ENCODE measurements around the gene KDM3B.
A peak's percentile ranks its signal among the peaks of the same experiment; 100 is the strongest.
"Not testable (repeated sequence)": the region's sequence is repeated elsewhere in the genome, so short reads cannot be mapped to it uniquely, and the experiment has no call there.

Gene KDM3B

GRCh38 chr5:138352071-138352721 lies at the start of gene KDM3B:
KDM3B (plus strand) TSS chr5:138352685; CDS start chr5:138352796, 111 bp downstream.
- DNase-seq, result peak; percentile 91

GRCh38 chr5:138303372-138303771 lies 49.1 kb upstream of the KDM3B start:
- no peak for DNase-seq

- no peak for DNase-seq
Observed at GRCh38 chr5:138305797-138306196, 46.7 kb upstream of the KDM3B start.

- no peak for DNase-seq
Observed at GRCh38 chr5:138315751-138316278, 36.7 kb upstream of the KDM3B start.

GRCh38 chr5:138316355-138316754 lies 36.1 kb upstream of the KDM3B start:
- DNase-seq, result no peak

- not testable (repeated sequence) for DNase-seq
Observed at GRCh38 chr5:138318211-138318610, 34.3 kb upstream of the KDM3B start.

- DNase-seq, result no peak
Observed at GRCh38 chr5:138330813-138331448, 21.6 kb upstream of the KDM3B start.

GRCh38 chr5:138331449-138332368 lies 20.8 kb upstream of the KDM3B start, which contains the start of gene CDC25C:
CDC25C (minus strand) TSS chr5:138331804; CDS start chr5:138331180, 624 bp downstream.
- peak; percentile 92 for DNase-seq

- DNase-seq, result no peak
Observed at GRCh38 chr5:138334867-138335447, 17.5 kb upstream of the KDM3B start.

- no peak for DNase-seq
Observed at GRCh38 chr5:138336952-138337684, 15.4 kb upstream of the KDM3B start.

- DNase-seq, result peak; percentile 94
Observed at GRCh38 chr5:138337685-138338410, 14.6 kb upstream of the KDM3B start, which contains the start of gene FAM53C. FAM53C (plus strand) TSS chr5:138338266; CDS start chr5:138341336, 3,070 bp downstream.

- DNase-seq, result no peak
Observed at GRCh38 chr5:138338411-138339090, 13.9 kb upstream of the KDM3B start.

- no peak for DNase-seq
Observed at GRCh38 chr5:138339091-138339456, 13.4 kb upstream of the KDM3B start.

GRCh38 chr5:138339464-138339863 lies 13.0 kb upstream of the KDM3B start:
- no peak for DNase-seq

- no peak for DNase-seq
Observed at GRCh38 chr5:138340008-138340407, 12.5 kb upstream of the KDM3B start.

GRCh38 chr5:138344887-138345622 lies 7.4 kb upstream of the KDM3B start:
- no peak for DNase-seq

GRCh38 chr5:138346889-138347288 lies 5.6 kb upstream of the KDM3B start:
- no peak for DNase-seq

- no peak for DNase-seq
Observed at GRCh38 chr5:138349852-138350562, 2.5 kb upstream of the KDM3B start.

- no peak for DNase-seq
Observed at GRCh38 chr5:138350563-138350890, 2.0 kb upstream of the KDM3B start.
